Left renal cortex interstitium (tissue), 4 donors: ENCODE measurements around the gene IFI6. TPM values are rescaled to one million over a fixed set of nuclear protein-coding genes. Genes with fewer than 3 reads are reported as not detected.
A peak's percentile ranks its signal among the peaks of the same experiment; 100 is the strongest.

Experiments used
- DNase-seq, 4 donors: peaks; one replicate each; pipeline ENCODE4 v3.0.0-alpha.2; 2013; ENCODE audit warnings: low read depth in 4 of 4, low spot score in 2 of 4, missing footprints in 1 of 4
- polyA plus RNA-seq, 4 donors: library from polyadenylated mRNA; unstranded; fragments of 120-200 nt; gene quantifications; one replicate each; pipeline ENCODE4 v1.2.1, GENCODE V29; 2013; ENCODE audit not compliant: insufficient read length in 4 of 4

The IFI6 gene
- polyA plus RNA-seq, 4 donors = 15.6 to 34.9 (median 24.4) TPM

DNA sequence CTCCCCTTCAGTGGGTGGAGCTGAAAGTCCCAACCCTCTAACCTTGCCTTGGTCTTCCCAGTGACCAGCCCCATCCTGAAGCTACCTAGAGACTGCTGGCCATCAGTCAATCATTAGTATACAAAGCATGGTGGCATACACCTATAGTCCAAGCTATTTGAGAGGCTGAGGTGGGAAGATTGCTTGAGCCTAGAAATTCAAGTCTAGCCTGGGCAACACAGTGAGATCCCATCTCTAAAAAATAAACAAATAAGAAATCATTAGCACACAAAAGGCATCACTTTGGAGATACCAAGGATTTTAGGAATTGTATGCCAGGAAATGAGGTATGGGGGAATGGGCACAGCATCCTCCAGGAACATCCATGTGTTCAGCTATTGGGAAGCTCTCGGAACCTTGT is 4.4 kb upstream of the IFI6 start:
- DNase-seq = no peak

DNA sequence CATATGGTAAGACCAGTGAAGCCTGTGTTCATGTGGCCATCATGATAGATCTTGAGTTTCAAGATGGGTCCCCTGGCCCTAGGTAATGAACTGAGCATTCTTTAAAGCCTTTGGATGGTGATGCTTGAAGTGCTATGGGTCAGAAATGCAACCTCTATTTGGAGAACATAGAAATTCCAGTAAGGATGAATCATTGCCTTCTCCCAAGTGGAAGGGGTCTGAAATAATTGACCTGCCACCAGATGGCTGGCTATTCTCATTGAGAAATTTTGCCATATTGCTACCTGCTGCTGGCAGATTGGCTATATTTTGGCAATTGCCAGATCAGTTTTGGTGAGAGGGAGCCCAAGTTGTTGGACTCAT is 739 bp upstream of the IFI6 start:
- DNase-seq = no peak

DNA sequence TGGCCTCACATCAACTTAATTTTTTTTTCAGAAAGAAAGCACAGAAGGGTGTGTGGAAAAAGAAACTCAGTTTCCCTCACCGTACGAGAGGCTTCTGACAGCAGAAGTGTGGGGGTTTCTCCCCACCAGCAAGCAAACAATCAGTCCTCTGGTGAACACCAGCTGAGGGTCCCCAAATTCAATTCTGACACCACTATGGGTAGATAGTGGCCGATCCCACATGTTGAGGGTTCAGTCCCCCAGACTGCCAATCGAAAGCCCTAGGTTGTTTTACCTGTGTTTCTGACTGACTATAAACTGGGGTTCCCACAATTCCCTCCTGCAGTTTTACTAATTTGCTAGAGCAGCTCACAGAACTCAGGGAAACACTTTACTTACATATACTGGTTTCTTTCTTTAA is 2.1 kb downstream of the IFI6 start:
- DNase-seq = no peak

DNA sequence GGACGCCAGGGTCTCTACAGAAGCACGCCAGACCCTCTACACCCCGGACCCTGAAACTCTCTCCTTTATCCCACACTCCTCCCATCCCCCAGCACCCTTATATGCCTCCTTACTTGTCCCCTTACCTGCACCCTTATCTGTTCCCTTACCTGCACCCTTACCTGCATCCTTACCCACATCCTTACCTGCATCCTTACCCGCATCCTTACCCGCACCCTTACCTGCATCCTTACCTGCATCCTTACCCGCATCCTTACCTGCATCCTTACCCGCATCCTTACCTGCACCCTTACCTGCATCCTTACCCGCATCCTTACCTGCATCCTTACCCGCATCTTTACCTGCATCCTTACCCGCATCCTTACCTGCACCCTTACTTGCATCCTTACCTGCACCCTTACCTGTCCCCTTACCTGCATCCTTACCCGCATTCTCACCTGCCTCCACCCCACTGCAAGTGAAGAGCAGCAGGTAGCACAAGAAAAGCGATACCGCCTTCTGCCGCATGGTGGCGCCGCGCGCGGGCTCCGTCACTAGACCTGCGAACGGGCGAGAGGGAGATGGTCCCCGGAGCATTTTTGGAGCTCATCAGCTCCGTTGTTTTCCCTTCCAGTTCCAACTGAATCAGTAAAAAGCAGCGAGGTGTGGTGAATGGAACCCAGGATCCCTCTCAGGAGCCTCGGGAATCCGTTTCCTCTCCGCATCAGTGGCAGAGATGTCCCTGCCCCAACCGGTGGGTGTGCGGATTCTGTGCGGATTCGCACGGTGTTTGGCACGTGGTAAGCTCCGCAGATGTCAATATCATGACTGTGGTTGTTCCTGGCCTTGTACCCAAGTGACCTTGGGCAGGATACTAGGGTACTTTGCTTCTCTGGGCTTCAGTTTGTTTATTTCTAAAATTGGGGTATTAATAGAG is 2.9 kb downstream of the IFI6 start:
- no peak for DNase-seq

DNA sequence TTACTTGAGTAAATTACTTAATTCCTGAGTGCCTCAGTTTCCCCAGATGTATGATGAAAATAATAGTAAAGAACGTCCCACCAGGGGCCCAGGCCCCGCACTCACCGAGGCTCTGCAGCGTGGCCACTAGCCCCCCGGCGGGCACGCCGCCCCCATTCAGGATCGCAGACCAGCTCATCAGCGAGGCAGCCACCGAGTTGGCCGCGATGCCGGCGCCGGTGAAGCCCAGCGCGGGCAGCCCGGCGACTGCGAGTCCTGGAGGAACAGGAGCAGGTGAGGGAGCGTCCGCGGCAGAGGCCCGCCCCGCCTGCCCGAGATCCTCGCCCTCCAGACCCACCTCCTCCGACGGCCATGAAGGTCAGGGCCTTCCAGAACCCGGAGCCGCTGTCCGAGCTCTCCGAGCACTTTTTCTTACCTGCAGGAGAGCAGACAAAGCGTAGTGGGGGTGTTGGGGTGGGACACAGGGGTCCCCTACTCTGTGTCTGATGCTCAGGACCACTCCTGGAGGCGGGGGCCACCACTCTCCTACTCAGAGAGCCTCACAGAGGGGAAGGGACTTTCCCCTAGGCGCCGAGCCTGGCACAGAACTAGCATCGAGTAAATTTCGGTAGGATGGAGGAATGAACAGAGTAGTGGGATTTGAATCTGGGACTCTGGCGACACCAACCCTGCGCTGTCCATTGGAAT is 3.7 kb downstream of the IFI6 start:
- DNase-seq = no peak

DNA sequence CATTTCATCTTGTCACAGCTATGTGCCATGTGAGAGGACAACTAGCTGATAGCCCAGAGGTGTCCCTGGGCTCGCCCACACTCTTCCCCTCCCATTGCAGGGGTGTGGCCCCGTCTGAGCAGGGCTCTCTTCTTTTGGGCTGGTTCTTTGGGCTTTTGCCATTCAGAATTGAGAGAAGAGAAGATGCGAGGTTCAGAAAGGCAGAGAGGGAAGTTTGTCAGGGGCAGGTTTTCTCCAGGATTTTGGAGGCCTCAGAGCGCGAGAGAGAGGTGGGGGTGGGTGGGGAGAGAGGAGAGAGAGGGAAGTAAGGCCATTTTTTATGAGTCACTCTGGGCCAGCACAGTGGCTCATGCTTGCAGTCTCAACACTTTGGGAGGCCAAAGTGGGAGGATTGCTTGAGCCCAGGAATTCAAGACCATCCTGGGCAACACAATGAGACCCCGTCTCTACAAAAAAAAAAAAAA is 5.2 kb downstream of the IFI6 start:
- DNase-seq = no peak

DNA sequence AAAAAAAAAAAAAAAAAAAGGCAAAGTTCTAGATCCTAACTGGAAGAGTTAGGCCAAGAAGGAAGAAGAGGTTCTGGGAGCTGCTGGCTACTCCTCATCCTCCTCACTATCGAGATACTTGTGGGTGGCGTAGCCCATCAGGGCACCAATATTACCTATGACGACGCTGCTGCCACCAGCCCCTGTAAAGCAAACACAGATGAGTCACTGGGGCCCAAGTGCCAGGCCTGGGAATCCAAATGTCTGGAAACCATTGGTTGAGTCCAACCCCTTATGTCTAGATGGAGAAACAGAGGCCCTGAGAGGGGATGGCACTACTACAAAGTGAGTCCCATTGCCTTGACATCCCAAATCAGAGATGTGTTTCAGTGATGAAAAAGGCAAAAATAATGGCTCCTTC is 5.7 kb downstream of the IFI6 start:
- no peak for DNase-seq

DNA sequence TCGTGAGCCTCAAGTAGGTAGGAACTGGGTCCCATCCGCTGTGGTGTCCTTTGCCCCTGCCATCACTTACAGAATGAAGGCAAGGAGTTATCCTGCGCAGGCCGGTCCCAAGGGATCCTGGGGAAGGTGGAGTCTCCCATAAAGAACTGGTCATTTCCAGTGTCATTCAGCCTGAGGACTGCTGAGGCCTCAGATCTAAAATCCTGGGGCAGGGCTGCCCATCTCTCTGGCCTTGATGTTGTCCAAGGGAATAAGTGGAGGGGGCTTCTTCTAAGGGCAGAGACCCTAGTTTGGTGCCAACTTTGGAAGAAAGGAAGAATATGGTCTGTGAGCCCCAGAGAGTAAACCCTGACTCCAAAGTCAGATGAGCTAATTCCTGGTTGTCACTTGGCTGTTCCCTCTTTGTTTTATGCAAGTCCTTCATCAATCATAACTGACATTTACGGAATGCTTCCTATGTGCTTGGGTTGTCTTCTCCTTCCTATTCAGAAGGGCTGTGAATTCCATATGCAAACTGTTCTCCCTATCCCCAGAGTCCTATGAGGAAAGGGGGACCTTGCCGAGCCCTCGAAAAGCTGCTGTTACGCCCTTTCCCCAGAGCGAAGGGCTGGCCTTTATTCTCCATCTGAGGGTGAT is 6.9 kb downstream of the IFI6 start:
- no peak for DNase-seq

DNA sequence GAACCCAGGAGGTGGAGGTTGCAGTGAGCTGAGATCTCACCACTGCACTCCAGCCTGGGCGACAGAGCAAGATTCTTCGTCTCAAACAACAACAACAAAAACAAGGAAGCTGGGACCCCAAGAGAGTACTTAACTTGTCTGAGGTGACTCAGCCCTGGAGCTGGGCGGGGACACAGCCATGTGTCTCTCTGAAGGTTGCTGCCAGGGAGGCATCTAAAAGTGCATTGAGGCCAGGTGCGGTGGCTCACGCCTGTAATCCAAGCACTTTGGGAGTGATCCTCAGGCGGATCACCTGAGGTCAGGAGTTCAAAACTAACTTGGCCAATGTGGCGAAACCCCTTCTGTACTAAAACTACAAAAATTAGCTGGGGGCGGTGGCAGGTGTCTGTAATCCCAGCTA is 7.7 kb downstream of the IFI6 start:
- no peak for DNase-seq

DNA sequence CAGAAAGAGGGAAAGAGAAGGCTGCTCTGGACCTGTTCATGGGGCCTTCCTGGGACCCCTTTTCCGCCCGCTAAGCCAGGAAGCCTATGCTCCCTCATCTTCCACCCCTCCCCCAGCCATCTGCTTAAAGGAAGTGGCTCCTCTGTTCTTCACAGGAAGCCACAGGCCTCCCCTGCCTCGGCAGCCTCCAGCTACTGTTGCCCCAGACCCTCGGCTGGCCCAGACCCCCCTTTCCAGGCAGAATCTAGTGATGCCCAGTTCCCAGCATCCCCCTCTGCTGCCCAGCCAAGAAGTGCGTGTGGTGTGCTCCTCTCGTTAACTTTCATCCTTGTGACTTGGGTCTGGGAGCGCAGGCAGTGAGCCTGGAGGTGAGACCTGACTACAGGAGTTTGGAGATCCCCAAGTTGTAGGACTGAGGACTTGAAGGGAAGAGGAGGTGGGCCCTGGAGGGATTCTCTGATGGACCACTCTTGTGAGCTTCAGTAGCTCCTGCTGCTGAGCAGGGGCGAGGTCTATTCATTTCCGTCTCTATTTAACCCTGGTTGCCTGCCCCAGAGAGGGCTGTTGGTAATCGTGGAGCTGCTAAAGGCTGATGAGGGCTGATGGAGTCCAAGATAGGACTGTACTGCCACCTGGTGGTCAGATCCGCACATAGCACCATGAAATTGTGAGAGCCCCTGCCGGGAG is 9.1 kb downstream of the IFI6 start:
- peak in 3 of 4 donors; percentile 69 to 87 (median 76) for DNase-seq

DNA sequence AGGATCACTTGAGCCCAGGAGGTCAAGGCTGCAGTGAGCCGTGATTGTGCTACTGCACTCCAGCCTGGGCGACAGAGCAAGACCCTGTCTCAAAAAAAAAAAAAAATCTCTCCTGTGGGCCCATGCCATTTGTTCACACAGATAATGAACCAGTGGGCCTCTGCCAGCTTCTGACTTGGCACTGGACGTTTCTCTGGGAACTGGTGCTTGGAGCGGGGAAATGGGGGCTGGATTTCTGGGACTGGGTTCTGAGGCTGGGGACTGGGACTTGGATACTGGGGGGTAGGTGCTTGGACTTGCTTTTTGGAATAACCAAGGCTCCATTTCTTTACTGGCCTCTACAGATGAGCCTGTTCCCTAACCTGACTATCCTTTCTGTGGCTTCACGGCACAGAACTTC is 9.7 kb downstream of the IFI6 start:
- DNase-seq = no peak

DNA sequence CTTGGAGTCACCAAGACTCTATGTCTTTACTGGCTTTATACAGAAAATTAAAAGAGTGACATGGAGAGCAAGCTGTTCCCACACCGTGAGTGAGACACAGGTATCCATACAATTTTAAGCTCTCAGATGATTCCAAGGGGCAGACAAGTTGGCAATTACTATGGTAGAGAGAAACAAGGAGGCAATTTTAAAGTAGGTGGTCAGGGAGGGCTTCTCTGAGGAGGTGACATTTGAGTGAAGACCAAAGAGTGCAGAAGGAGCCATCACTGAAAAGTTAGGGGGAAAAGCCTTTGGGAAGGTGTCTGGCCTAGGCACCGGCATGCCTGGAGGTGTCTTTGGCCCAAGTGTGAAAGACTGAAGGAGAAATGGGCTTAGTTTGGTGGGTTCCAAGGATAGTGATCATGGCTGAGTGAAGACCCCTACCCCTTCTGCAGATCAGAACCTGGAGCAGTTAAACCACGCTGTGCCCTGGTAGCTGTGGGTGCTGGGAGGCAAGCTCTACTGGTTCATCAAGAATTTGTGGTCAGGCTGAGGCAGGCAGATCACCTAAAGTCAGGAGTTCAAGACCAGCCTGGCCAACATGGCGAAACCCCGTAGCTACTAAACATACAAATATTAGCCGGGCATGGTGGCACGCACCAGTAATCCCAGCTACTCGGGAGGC is 10.4 kb downstream of the IFI6 start:
- no peak for DNase-seq

DNA sequence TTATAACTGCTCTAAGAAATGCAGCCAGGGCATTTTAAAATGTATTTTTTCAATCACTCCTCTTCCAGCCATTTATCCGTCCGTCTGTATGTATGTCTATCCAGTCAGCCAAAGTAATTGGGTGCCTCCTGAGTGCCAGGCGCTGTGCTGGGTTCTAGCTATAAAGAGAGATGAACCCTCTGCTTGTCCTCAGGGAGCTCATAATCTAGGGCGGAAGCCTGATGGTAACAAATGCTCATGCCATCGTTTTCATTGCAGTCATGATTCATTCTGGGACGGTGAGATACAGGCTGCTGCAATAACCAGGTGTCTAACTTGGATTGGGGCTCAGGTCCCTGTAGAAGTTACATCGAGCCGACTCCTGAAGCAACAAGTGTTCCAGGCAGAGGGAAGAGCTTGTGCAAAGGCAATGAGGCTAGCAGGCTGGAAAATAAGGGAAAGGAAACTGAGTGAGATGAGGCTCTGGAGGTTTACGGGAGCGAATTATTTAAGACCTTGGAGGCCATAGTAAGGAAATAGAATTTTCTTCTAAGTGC is 11.6 kb downstream of the IFI6 start:
- DNase-seq = no peak

DNA sequence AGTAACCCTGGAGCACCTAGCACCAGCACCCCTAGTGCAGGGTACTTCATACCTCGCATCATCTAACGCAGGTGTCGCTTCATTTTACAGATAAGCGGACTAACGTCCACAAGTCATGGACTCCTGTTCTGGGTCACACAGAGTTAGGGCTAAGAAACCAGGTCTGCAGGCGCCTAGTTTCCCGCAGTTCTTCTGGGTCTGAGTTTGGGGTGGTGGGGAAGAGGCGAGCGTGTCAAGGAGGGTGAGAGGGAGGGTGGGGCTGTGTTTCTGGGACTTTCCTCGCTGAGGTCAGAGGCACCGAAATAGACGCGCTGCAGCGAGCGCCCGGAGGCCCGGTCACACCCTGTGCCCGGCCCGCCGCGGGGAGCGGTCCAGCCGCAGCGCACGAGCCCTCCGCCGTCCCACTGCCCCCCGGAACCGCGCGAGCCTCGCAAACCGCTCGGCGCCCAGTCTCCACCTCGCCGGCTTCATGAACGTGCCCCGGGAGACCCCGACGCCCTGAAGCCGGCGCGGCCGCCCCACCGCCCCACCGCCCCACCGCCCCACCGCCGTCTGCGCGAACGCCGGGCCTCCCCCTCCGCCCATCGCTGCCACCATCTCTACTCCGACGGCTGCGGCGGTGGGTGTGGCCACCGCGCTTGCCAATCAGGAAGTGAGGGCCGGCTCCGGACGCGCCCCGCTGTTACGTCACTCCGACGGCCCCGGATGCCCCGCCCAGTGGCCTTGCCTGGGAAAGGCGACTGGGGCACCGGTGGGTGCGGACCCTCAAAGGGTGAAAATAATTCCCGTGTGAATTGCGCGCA is 12.3 kb downstream of the IFI6 start:
- peak in 3 of 4 donors; percentile 63 to 77 (median 70) for DNase-seq

DNA sequence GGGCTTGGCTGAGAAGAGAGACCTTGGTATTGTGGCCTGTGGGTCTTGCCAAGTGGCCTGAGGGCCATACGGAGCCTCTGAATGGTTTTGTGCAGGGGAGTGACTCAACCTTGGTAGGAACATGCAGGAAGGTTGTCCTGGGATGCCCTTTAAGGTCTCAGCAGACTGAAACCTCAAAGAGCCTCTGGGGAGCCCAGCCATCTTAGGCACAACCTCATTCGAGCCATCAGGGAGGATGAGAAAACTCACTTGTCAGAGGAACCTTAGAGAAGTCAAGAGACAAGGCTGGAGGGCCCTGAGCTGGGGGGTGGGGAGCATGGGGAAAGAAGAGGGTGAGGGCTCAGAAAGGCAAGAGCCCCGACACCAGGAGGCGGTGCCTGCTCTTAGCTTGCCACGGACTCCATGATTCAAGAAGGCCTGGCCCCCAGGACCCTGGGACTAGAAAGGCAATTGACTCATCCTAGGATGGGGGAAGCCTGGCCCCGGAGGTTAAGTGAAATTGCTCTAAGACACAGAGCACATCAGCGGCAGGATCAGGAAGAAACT is 13.0 kb downstream of the IFI6 start:
- no peak for DNase-seq

DNA sequence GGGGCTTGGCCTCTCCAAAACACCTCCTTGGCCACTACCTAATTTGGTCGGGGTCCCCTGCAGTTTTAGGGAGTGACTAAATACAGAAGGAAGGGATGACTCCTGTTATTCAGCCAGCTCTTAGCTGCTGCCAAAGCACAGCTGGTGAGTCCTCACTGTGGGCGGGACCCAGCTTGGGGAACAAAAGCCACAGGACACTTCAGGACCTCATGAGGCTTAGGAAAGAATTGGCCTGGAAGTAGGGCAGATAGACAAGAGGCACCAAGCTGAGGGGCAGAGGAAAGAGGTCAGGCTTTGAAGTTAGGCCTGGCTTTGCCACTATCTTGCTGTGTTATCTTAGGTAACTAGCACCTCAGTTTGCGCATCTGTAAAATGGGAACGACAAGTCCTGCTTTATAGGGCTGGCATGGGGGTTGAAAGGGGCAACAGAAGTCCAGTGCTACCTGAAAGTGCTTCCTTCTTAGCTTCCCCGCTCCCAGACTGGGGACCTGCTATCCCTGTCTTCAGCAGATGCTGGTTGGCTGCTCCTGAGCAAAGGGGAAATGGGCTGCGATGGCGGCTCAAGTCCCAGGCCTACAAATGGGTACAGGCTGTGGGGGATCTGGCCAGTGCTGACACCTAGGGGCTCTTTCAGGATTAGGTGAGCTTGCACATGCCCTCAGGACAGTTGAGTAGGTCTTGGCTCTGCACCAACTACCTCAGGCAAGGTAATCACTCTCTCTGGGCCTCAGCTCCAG is 15.7 kb downstream of the IFI6 start:
- no peak for DNase-seq

DNA sequence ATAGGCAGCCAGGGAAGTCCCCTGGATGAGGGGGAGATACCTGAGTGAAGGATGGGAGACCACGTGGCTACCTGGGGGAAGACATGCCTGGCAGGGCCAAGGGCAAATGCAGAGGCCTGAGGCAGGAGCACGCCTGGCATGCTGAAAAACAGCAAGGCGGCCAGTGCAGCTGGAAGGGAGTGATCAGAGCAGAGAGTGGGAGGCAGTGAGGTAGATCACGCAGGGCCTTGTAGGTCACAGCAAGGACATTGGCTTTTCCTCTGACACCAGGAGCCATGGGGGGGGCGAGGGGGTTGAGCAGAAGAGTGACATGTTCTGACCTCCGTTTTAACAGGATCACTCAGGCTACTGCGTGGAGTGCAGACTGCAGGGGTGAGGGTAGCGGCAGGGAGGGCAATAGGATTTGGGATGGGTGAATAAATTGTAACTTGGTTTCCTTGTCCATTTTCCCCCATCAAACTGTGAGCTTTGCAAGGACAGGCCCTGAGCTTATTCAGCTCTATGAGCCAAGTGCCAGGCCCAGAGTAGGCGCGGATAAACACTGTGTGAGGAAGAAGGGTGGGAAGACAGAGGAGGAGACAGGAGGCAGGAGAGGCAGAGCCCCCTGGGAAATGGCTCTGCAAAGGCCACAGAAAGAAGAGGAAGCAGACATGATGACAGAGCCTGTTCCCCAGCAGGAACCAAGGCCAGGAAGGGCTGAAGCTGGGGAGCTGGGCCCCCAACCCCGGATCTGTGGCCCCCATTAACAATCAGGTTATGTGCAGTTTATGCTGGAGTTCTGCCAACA is 16.6 kb downstream of the IFI6 start:
- DNase-seq = no peak
